Peyer's patch (tissue), 4 donors: Measurements from ENCODE around the gene ZNF75A.

Experiments
- CTCF ChIP-seq, 6 experiments: fragments of 450-650 bp in 4 of 6; fragments of 200-600 bp in 2 of 6; sonication (generic) in 1 of 6; IDR thresholded peaks; one replicate each; pipeline ENCODE4 v1.5.1; 2017 to 2019; ENCODE audit warnings: antibody characterized with exemption in 6 of 6, mild to moderate bottlenecking in 3 of 6, moderate library complexity in 1 of 6
- POLR2A ChIP-seq, 2 donors: fragments of 450-650 bp; IDR thresholded peaks; one replicate each; pipeline ENCODE4 v1.5.1; 2017; ENCODE audit warnings: antibody characterized with exemption in 2 of 2, mild to moderate bottlenecking in 2 of 2, moderate library complexity in 2 of 2

DNA sequence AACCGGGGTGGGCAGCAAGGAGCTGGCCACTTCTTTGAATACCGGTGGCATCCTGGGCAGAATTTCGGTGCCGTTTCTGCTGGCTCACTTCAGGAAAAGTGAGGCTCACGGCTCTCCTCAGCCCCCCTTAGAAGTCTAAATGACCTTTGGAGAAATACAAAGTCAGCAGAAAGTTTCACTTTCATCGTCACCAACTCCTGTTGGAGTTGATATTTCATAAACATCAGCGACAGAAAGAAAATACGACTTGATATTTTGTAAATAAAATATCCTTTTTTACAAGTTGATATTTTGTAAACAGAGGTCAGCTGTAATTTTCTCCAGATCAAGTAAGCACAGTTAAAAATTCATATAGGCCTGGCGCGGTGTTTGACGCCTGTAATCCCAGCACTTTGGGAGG lies 781 bp downstream of the ZNF75A start:
- TF ChIP-seq CTCF (IDR thresholded peaks at IDR 0.05) = no peak
- TF ChIP-seq POLR2A (IDR thresholded peaks at IDR 0.05) = no peak
